HFFc6 (cell line): ENCODE data around the gene IL16. TPM values are rescaled to one million over a fixed set of nuclear protein-coding genes. Genes with fewer than 3 reads are reported as not detected.

ENCODE experiments used
- DNase-seq: peaks from one replicate; pipeline ENCODE4 v3.0.0-alpha.2; 2018
- H3K27ac Mint-ChIP-seq: 2 replicates; pipeline ENCODE4 v1.8.0; 2020; ENCODE audit warnings: mild to moderate bottlenecking, mixed read lengths
- H3K27me3 Mint-ChIP-seq: 2 replicates; pipeline ENCODE4 v1.8.0; 2021; ENCODE audit warnings: mild to moderate bottlenecking, moderate library complexity, mixed read lengths; ENCODE audit not compliant: insufficient read depth
- H3K36me3 Mint-ChIP-seq: 2 replicates; pipeline ENCODE4 v1.8.0; 2021; ENCODE audit warnings: low read depth, mixed read lengths
- H3K4me1 Mint-ChIP-seq: 2 replicates; pipeline ENCODE4 v1.8.0; 2020; ENCODE audit warnings: low read depth, mixed read lengths
- H3K4me3 Mint-ChIP-seq: 2 replicates; pipeline ENCODE4 v1.8.0; 2020; ENCODE audit warnings: mild to moderate bottlenecking, moderate library complexity, mixed read lengths
- H3K9me3 Mint-ChIP-seq: 2 replicates; pipeline ENCODE4 v1.8.0; 2020; ENCODE audit warnings: mild to moderate bottlenecking, mixed read lengths
- CTCF ChIP-seq: fragments of 200-600 bp; sonication (generic); IDR thresholded peaks from 2 replicates; pipeline ENCODE4 v1.5.0; 2021; ENCODE audit warnings: antibody characterized with exemption, mild to moderate bottlenecking
- total RNA-seq, 6 experiments: library from RNA; stranded (reverse); fragmentation: NEBNext Ultra II Directional; extraction: Animal tissue kit (Norgen Biotek cat#: 25700); gene quantifications; 2 replicates in 1 of 6; 3 replicates in 5 of 6; pipeline ENCODE4 v1.2.3, GENCODE V29; 2021

Gene IL16
- total RNA-seq, 6 experiments from 2014 or later, result not detected

GRCh38 chr15:81281456-81281735, 84.7 kb downstream of the IL16 start:
- Mint-ChIP-seq H3K27me3 (peaks cover 16% of the 10 kb centered on the region), H3K4me3 (no peak overlapping the region), H3K9me3 (peaks cover 10% of the 10 kb centered on the region), H3K27ac (no peak overlapping the region), H3K4me1 (peaks cover 6% of the 10 kb centered on the region; the same call in 1 of the 2 replicates), H3K36me3 (peaks cover 5% of the 10 kb centered on the region)
- TF ChIP-seq CTCF, result no peak
- no peak for DNase-seq

DNA sequence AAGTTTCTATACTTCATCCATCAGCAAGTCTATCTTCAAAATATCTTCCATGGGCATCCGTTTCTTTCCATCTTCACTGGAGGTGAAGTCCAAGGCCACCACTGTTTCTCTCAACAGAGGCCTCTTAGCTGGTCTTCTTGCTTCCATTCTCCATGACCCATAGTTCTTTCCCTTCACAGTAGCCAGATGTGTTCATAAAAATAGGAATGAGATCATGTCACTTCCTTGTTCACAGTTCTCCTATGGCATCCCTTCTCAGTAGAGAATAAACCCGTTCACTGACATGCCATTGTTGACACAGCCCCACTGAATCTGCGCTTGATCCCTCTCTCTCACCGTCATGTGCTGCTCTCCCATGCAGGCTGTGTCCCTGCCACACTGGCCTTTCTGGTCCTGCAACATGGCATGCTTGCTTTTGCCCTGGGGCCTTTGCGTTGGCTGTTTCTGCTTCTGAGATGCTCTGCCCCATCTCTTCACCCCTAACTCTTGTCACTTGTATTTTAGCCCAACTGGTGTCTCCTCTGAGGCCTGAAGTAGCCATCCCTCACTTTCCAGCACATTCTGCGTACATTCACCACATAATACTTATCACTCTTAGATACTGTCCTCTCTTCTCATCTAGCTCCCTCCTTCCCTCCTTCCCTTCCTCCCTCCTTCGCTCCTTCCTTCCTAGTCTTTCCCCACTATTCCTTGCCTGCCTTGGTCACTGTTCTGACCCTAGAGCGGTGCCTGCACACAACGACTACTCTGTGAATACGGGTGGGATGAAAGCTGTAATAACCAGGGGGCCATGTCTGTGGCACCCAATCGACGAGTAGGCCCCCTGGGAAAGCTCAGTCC, 85.3 kb downstream of the IL16 start:
- Mint-ChIP-seq H3K27ac (no peak overlapping the region), H3K4me1 (peaks cover 6% of the 10 kb centered on the region; the same call in 1 of the 2 replicates), H3K36me3 (peaks cover 1% of the 10 kb centered on the region), H3K9me3 (peaks cover 6% of the 10 kb centered on the region), H3K27me3 (peaks cover 18% of the 10 kb centered on the region), H3K4me3 (no peak overlapping the region)
- no peak for TF ChIP-seq CTCF
- DNase-seq, result no peak

DNA sequence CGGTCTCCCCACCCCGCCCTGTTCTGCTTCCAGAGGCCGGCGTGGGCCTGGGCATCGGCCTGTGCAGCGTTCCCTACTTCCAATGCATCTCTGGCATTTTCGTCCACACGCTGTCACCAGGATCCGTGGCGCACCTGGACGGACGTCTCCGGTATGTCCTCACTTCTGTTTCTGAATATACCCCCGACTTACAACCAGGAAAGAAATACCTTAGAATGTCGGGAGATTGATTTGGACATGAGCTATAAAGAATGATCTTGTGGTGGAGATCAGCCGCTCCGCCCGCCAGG, 85.9 kb downstream of the IL16 start:
- peaks cover 18% of the 10 kb centered on the region for H3K27me3 Mint-ChIP-seq
- H3K27ac Mint-ChIP-seq, result no peak overlapping the region
- H3K9me3 Mint-ChIP-seq, result peaks cover 1% of the 10 kb centered on the region
- H3K4me3 Mint-ChIP-seq, result no peak overlapping the region
- TF ChIP-seq CTCF, result no peak
- DNase-seq, result no peak
- peaks cover 6% of the 10 kb centered on the region; the same call in 1 of the 2 replicates for H3K4me1 Mint-ChIP-seq
- H3K36me3 Mint-ChIP-seq, result no peaks in the 10 kb centered on the region

- H3K27me3 Mint-ChIP-seq, result peaks cover 19% of the 10 kb centered on the region
- H3K36me3 Mint-ChIP-seq, result no peaks in the 10 kb centered on the region
- H3K4me3 Mint-ChIP-seq, result no peak overlapping the region
- TF ChIP-seq CTCF, result no peak
- no peak for DNase-seq
- no peak overlapping the region for H3K27ac Mint-ChIP-seq
- H3K9me3 Mint-ChIP-seq, result no peaks in the 10 kb centered on the region
- peaks cover 6% of the 10 kb centered on the region; the same call in 1 of the 2 replicates for H3K4me1 Mint-ChIP-seq
These were observed 86.2 kb downstream of the IL16 start for GRCh38 chr15:81282911-81283310.

- peaks cover 18% of the 10 kb centered on the region for H3K27me3 Mint-ChIP-seq
- no peak for TF ChIP-seq CTCF
- H3K36me3 Mint-ChIP-seq, result no peaks in the 10 kb centered on the region
- DNase-seq, result no peak
- H3K4me1 Mint-ChIP-seq, result peaks cover 6% of the 10 kb centered on the region; the same call in 1 of the 2 replicates
- H3K4me3 Mint-ChIP-seq, result no peak overlapping the region
- no peak overlapping the region for H3K27ac Mint-ChIP-seq
- H3K9me3 Mint-ChIP-seq, result no peaks in the 10 kb centered on the region
These were observed 87.8 kb downstream of the IL16 start for GRCh38 chr15:81284256-81285031.
